HG03045 (cell line): Measurements from ENCODE around the gene DBNL.

ENCODE experiments used
- ATAC-seq: cut with Tn5 transposase; IDR thresholded peaks from one replicate; pipeline ENCODE4 v1.9.1; 2021; ENCODE audit warnings: mild to moderate bottlenecking, moderate library complexity; ENCODE audit not compliant: unreplicated experiment

Gene DBNL

GRCh38 chr7:44108768-44109750 lies 64.6 kb downstream of the DBNL start:
- no peak for ATAC-seq

- ATAC-seq, result no peak
These were observed 65.5 kb downstream of the DBNL start for GRCh38 chr7:44109991-44110390.

GRCh38 chr7:44110719-44111635 lies 66.5 kb downstream of the DBNL start:
- no peak for ATAC-seq
